GM21447 (cell line): ENCODE measurements around the gene OR52B2.
"Not testable (repeated sequence)": the region's sequence is repeated elsewhere in the genome, so short reads cannot be mapped to it uniquely, and the experiment has no call there.

Experiments used
- ATAC-seq: cut with Tn5 transposase; IDR thresholded peaks from one replicate; pipeline ENCODE4 v1.9.1; 2021; ENCODE audit not compliant: unreplicated experiment

OR52B2 gene

GRCh38 chr11:6156628-6157359 lies 13.3 kb downstream of the OR52B2 start:
- no peak for ATAC-seq

- ATAC-seq, result no peak
These were observed 18.0 kb downstream of the OR52B2 start for GRCh38 chr11:6152126-6152525.

GRCh38 chr11:6151117-6151516 lies 19.0 kb downstream of the OR52B2 start:
- ATAC-seq, result no peak

GRCh38 chr11:6143737-6144136 lies 26.4 kb downstream of the OR52B2 start:
- ATAC-seq, result not testable (repeated sequence)

- ATAC-seq, result no peak
These were observed 27.2 kb downstream of the OR52B2 start for GRCh38 chr11:6142936-6143335.

- not testable (repeated sequence) for ATAC-seq
These were observed 34.2 kb downstream of the OR52B2 start for GRCh38 chr11:6135936-6136335.

- ATAC-seq, result no peak
These were observed 37.7 kb downstream of the OR52B2 start for GRCh38 chr11:6132431-6132830.

- ATAC-seq, result no peak
These were observed 40.5 kb downstream of the OR52B2 start for GRCh38 chr11:6129635-6130034.

- ATAC-seq, result no peak
These were observed 41.1 kb downstream of the OR52B2 start for GRCh38 chr11:6129011-6129410.

GRCh38 chr11:6127881-6128280 lies 42.2 kb downstream of the OR52B2 start:
- ATAC-seq, result no peak

GRCh38 chr11:6124245-6124644 lies 45.9 kb downstream of the OR52B2 start:
- ATAC-seq, result no peak
